Inferior parietal cortex (tissue), 1 donor: ENCODE measurements around the gene NUBP1.
A peak's percentile ranks its signal among the peaks of the same experiment; 100 is the strongest.
"Not testable (repeated sequence)": the region's sequence is repeated elsewhere in the genome, so short reads cannot be mapped to it uniquely, and the experiment has no call there.

Experiments used
- DNase-seq: peaks from one replicate; pipeline ENCODE4 v3.0.0-alpha.2; 2016; ENCODE audit errors: extremely low spot score

The NUBP1 gene

GRCh38 chr16:10743610-10744369, at the start of gene NUBP1:
Gene NUBP1, plus strand, starts transcription at chr16:10743842. Its CDS starts 22 bp downstream, at chr16:10743864.
- DNase-seq, result peak; percentile 98

GRCh38 chr16:10693889-10694288, 49.8 kb upstream of the NUBP1 start:
- DNase-seq, result no peak

DNA sequence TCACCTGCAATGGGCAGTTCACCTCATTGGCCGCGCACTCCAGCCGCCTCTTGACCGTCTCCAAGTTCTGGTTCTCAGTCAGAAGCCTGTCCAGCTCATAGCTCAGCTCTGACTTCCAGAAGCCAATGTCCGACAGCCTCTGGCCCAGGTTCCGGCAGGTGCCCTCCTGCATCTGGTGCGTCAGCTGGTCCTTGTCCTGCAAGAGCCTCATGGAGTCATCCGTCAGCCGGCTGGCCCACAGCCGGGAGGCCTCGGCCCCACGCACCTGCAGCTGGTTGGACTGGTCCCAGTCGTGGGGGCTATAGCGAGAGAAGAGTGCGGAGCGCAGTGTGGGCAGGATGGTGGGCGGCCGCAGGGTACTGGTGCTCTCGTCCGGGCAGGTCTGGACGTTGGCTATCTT, 49.3 kb upstream of the NUBP1 start:
- no peak for DNase-seq

- no peak for DNase-seq
Observed at GRCh38 chr16:10694830-10695229, 48.8 kb upstream of the NUBP1 start, which contains the start of gene TEKT5. Gene TEKT5, minus strand, starts transcription at chr16:10694930. Its CDS starts 57 bp downstream, at chr16:10694873.

GRCh38 chr16:10699756-10700155, 43.9 kb upstream of the NUBP1 start:
- no peak for DNase-seq

DNA sequence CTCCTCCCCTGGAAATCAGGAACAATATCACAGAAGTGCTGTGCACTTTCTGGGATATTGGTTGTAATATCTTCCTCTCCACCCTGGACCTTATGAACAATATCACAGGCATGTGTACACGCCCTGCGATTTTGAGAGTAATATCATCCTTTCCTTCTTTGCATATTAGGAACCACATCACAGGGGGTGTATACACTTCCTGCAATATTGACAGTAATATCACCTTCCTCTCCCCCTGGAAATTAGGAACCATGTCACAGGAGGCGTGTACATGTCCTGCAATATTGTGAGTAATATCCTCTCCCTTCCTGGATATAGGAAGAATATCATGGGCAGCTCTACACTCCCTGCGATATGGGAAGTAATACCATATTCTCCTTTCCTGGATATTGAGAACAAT, 34.7 kb upstream of the NUBP1 start:
- no peak for DNase-seq

DNA sequence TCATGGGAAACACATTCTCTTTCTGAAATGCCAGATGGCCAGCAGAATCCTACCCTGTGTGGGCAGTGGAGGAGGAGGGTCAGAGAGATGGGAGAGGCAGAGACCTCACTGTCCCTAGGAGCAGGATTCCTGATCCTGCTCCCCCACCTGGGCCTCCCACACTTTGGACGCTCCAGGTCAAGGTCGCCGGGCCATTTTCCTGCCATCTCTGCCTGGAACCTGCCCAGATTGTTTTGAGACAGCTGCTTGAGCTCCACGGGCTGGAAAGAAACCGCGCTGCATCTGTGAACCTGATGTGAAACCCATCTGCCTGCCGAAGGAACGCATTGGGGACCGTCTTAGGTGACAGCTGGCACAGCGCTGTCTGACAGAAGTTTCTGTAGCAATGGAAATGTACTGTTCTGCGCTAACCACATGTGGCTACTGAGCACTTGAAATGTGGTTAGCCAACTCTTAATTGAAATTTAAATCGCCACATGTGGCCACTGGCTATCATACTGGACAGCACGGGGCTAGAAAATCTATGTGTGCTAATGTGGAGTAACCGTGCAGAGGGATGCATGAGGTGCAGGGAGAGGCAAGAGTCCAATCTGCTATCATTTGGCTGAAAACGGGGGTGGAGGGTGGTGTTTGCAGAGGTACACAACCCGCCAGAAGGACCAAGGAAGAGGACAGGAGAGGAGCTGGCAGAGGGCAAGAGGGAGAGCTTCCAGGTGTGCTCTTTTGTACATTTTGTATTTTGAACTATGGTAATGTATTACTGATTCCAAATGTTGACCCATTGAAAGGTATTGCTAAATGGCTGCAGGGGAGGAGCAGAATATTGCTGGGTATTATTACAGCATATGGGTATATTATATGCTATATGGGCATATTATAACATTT, 15.4 kb upstream of the NUBP1 start:
- DNase-seq, result no peak

- DNase-seq, result no peak
Observed at GRCh38 chr16:10729104-10730048, 14.3 kb upstream of the NUBP1 start.

DNA sequence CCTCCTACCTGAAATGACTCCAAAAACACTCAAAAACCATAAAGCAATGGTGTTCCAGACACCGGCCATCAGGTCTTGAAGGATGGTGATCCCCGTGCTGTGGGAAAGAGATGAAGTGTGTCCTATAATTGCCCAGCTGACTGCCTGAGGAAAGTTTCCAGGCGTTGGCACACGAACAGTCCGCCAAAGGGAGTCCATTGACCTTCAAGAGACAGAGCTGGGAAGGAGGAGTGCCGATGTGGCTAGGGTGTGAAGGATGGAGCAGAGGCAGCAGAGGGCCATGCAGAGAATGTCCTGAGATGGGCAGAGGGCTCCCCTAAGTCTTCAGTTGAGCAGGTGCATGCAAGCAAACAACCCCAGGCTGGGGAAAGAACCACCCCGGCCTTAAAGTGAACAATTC, 11.9 kb upstream of the NUBP1 start:
- no peak for DNase-seq

GRCh38 chr16:10737068-10737625, 6.5 kb upstream of the NUBP1 start:
- peak; percentile 94 for DNase-seq

GRCh38 chr16:10738231-10739077, 5.2 kb upstream of the NUBP1 start:
- DNase-seq, result peak; percentile 55

DNA sequence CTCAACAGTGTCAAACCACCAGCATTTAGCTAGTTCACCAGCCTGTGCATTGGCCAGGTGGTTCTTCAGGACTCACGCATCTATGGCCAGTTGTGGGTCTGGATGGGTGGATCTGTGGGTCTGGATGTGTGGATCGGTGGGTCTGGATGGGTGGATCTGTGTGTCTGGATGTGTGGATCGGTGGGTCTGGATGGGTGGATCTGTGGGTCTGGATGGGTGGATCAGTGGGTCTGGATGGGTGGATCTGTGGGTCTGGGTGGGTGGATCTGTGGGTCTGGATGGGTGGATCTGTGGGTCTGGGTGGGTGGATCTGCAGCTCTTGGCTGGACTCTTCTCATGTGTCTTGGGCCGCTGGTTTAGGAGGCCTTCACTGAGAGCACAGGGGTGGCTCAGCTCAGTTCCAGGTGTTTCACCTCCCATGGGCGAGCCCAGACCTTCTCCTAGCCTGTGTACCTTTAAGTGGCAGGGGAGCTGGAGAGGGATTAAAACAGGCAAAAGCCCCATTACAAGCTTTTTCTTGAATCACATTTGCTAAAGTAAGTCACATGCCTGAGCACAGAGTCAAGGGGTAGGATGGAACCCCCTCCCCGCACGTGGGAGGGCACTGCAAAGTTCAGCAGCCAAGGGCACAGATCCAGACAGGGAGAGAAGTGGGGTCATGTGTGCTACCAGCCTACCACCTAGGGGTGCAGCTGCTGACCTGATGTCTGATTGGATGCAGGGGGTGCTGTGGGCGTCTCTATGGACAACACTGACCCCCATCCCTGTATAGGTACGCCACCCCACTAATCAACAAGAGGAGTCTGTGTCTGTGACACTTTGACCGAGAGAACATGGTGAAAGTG, 3.4 kb upstream of the NUBP1 start:
- DNase-seq, result no peak

DNA sequence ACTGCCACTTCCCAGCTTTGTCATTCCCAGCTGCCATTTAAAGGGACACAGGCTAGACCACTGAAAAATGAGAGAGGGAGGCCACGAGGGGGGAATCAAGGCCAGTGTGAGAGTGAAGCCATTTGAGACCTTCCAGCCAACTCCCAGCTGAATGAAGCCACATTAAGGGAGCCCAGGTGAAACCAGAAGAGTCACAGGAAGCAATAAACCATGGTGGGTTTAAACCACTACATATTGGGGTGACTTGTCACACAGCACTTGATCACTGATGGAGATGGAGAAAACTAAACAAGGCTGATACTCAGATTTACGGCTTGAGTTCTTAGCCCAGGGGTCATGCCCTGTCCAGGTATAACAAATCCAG, 2.8 kb upstream of the NUBP1 start:
- no peak for DNase-seq

- DNase-seq, result not testable (repeated sequence)
Observed at GRCh38 chr16:10741249-10741648, 2.4 kb upstream of the NUBP1 start.

GRCh38 chr16:10741844-10742243, 1.8 kb upstream of the NUBP1 start:
- DNase-seq, result no peak

DNA sequence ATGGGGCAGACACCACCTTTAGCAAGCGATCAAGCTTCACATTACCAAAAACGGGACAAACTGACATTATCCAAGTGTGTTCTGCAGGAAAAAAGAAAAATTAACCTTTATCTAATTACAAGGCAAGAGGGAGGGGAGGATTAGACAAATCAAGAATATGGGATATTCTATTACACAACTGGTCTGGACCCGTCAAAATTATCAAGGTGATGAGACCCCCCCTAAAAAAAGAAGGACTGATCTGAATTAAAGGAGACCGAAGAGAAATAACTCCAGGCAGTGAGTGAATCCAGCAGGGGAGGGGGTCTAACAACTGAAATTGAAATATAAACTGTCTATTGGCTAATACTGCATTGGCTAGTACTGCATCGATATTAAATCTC, 424 bp upstream of the NUBP1 start:
- no peak for DNase-seq

- DNase-seq, result no peak
Observed at GRCh38 chr16:10744370-10745030, 858 bp downstream of the NUBP1 start.

DNA sequence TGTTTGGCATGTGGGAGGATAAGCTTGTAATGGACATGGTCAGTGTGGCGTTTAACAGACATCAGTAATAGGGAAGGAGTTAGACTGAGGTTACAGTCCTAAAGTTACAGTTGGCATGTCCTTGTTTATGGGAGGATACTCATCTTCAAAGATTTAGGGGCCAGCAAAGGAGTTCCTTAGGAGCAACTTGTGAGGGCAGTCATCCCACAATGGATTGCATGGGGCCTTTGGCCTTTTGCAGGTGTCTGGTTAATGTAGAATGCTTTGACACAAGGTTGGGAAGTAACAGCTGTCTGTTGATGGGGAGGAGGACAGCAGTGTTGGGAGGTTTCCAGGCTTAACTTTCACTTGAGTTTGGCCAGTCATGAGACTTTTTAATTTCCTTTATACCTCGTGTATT, 2.2 kb downstream of the NUBP1 start:
- no peak for DNase-seq

- no peak for DNase-seq
Observed at GRCh38 chr16:10750793-10751192, 7.2 kb downstream of the NUBP1 start.
